DND-41 (cell line): Measurements from ENCODE around the gene PSTPIP1.

Experiments
- ATAC-seq: fragments of 200-7000 bp; cut with Tn5 transposase; 3 replicates; pipeline ENCODE4 v1.9.1; 2021; ENCODE audit warnings: low read depth; ENCODE audit not compliant: insufficient read depth
- DNase-seq: peaks from one replicate; pipeline ENCODE4 v3.0.0-alpha.2; 2020
- H2AFZ ChIP-seq: 2 replicates; pipeline ENCODE4 v1.6.0; 2012; ENCODE audit warnings: low read depth, low read length
- H3K27ac ChIP-seq: 2 replicates; pipeline ENCODE4 v1.5.1; 2012; ENCODE audit warnings: low read length, inconsistent platforms
- H3K27me3 ChIP-seq: fragments of 200-600 bp; sonication (generic); 2 replicates; pipeline ENCODE4 v1.6.0; 2012; ENCODE audit warnings: low read length, mild to moderate bottlenecking, inconsistent platforms; ENCODE audit not compliant: insufficient read depth, poor library complexity
- H3K36me3 ChIP-seq: 2 replicates; pipeline ENCODE4 v1.5.1; 2012; ENCODE audit warnings: low read length, inconsistent platforms; ENCODE audit not compliant: insufficient read depth
- H3K4me1 ChIP-seq: 2 replicates; pipeline ENCODE4 v1.5.1; 2012; ENCODE audit warnings: mild to moderate bottlenecking, low read length; ENCODE audit not compliant: insufficient read depth
- H3K4me2 ChIP-seq: 2 replicates; pipeline ENCODE4 v1.6.0; 2012; ENCODE audit warnings: mild to moderate bottlenecking, moderate library complexity, low read length, inconsistent platforms; ENCODE audit not compliant: insufficient read depth
- H3K4me3 ChIP-seq, 2 experiments: fragments of 200-600 bp in 1 of 2; shearing (Covaris generic) in 1 of 2; 2 replicates each; pipeline ENCODE4 v1.5.1; 2012 to 2016; ENCODE audit warnings: inconsistent platforms in 2 of 2, low read length in 2 of 2, mild to moderate bottlenecking in 2 of 2, low read depth in 1 of 2, moderate library complexity in 1 of 2
- H3K79me2 ChIP-seq: 2 replicates; pipeline ENCODE4 v1.6.0; 2012; ENCODE audit warnings: low read length, inconsistent platforms; ENCODE audit not compliant: insufficient read depth
- H3K9ac ChIP-seq: 2 replicates; pipeline ENCODE4 v1.6.0; 2012; ENCODE audit warnings: low read depth, mild to moderate bottlenecking, inconsistent platforms, low read length, moderate library complexity
- H3K9me3 ChIP-seq: 2 replicates; pipeline ENCODE4 v1.5.1; 2012; ENCODE audit warnings: low read length, moderate library complexity, mild to moderate bottlenecking, inconsistent platforms; ENCODE audit not compliant: insufficient read depth, severe bottlenecking
- H4K20me1 ChIP-seq: 2 replicates; pipeline ENCODE4 v1.6.0; 2012; ENCODE audit warnings: low read length; ENCODE audit not compliant: insufficient read depth
- CTCF ChIP-seq: IDR thresholded peaks from 2 replicates; pipeline ENCODE4 v1.5.1; 2012; ENCODE audit warnings: borderline replicate concordance, low read length, moderate library complexity, mild to moderate bottlenecking; ENCODE audit not compliant: poor library complexity, severe bottlenecking; ENCODE audit errors: extremely low read depth
- EZH2 ChIP-seq: IDR thresholded peaks from 3 replicates; pipeline ENCODE4 v1.6.1; 2012; ENCODE audit warnings: borderline replicate concordance, low read depth, mild to moderate bottlenecking, moderate library complexity, low read length, inconsistent platforms; ENCODE audit not compliant: severe bottlenecking

PSTPIP1 gene

GRCh38 chr15:77083381-77084160 lies 88.6 kb downstream of the PSTPIP1 start:
- Histone ChIP-seq H3K27me3 (no peaks in the 10 kb centered on the region), H3K9ac (no peak overlapping the region), H4K20me1 (no peaks in the 10 kb centered on the region), H3K9me3 (no peaks in the 10 kb centered on the region), H3K4me2 (no peak overlapping the region), H3K79me2 (no peaks in the 10 kb centered on the region), H3K27ac (no peak overlapping the region), H2AFZ (no peak overlapping the region), H3K4me1 (no peaks in the 10 kb centered on the region), H3K36me3 (no peaks in the 10 kb centered on the region), H3K4me3 (no peak overlapping the region)
- ATAC-seq (0 out of 3 replicates have a peak, but pooled peaks have one; percentile 27), DNase-seq (no peak)
- TF ChIP-seq EZH2 (no peak), CTCF (no peak)

DNA sequence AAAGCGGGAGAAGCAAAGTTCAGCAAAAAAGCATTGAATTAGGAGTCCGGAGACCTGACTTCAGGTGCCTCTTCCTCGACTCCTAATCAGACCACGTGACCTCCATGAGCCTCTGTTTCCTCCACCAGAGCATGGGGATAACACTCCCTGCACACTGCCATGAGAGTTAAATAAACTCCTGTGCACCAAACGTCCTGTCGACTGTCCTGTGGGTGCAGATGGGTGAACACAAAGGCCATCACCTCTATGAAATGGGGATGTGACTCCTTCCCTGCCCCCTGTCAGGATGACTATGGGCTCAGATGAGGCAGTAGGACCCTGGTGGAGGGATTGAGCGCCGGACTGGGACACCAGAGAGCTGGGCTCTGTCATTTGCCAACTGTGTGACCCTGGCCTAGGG lies 89.5 kb downstream of the PSTPIP1 start:
- DNase-seq = no peak
- Histone ChIP-seq H3K9ac (no peak overlapping the region), H3K36me3 (no peaks in the 10 kb centered on the region), H3K79me2 (no peaks in the 10 kb centered on the region), H3K9me3 (no peaks in the 10 kb centered on the region), H3K4me2 (no peak overlapping the region), H3K27me3 (no peaks in the 10 kb centered on the region), H2AFZ (no peak overlapping the region), H3K4me1 (no peaks in the 10 kb centered on the region), H4K20me1 (no peaks in the 10 kb centered on the region), H3K4me3 (no peak overlapping the region), H3K27ac (no peak overlapping the region)
- no peak for TF ChIP-seq CTCF
- TF ChIP-seq EZH2 = no peak
- ATAC-seq = no peak

GRCh38 chr15:77085297-77085696 lies 90.4 kb downstream of the PSTPIP1 start:
- no peak overlapping the region for H3K4me2 ChIP-seq
- ATAC-seq (no peak), DNase-seq (no peak)
- H3K4me3 ChIP-seq = no peak overlapping the region
- H3K9ac ChIP-seq = no peak overlapping the region
- H3K4me1 ChIP-seq = no peaks in the 10 kb centered on the region
- H4K20me1 ChIP-seq = no peaks in the 10 kb centered on the region
- no peaks in the 10 kb centered on the region for H3K27me3 ChIP-seq
- H3K9me3 ChIP-seq = no peaks in the 10 kb centered on the region
- no peaks in the 10 kb centered on the region for H3K36me3 ChIP-seq
- no peak for TF ChIP-seq CTCF
- H3K27ac ChIP-seq = no peak overlapping the region
- H2AFZ ChIP-seq = no peak overlapping the region
- no peaks in the 10 kb centered on the region for H3K79me2 ChIP-seq
